Amniotic stem cell (primary cell): Measurements from ENCODE around the gene FECH.
"Not testable (repeated sequence)": the region's sequence is repeated elsewhere in the genome, so short reads cannot be mapped to it uniquely, and the experiment has no call there.

Experiments
- DNase-seq: peaks from one replicate; lab custom pipeline; 2025; lab: John Stamatoyannopoulos, UW

Gene FECH

DNA sequence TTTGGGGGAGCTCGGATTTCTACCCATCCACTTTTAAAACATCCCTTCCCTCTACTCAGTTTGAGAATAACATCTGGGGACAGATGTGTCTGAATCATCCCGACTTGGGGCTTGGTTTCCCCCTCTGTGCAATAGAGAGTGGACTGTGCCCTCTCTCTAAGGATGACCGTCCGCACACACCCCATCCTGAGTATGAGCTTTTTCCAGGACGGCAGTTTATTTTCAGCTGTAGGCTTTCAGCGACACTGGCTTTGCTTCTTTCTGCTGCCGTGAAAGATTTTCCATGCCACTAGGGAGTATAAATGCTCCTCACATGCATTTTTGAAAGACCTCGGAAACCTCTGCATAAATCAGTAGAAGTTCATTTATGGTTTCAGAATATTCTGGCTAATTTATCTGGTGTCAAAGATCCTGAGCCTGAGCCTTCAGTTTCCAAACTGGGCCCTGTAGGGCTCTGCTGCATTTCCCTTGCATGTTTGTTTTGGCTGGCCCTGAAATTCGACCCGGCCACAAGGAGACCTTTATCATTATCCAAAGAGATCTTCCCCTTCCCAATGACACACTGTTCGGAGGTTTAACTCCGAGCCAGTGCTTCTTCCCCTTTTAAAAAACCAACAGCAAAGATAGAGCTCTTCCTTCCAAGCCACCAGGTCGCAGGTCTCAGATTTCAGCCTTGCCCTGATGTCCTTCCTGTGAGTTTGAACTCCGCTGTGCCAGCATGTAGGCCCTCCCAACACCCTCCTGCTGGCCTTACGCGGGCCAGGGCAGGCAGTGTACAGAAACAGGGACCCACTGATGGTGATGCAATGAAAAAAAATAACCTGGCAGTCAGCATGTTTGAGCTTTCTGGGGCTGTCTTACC is 53.3 kb downstream of the FECH start:
- no peak for DNase-seq

DNA sequence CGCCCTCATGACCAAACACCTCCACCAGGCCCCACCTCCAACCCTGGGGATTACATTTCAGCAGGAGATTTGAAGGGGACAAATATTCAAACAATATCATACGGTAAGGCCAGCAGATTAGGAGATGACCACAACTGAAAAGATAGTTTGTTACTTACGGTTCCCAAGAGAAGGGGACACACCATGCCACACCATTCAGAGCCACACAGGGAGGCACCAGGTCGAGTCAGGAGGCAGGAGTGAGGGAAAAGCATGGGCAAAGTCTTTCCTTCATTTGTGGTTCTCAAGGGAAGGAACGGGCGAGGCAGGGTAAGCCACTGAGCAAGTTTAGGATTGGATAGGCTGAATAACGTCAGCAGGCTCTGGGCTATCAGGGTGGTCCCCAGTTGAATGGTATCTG is 57.4 kb downstream of the FECH start:
- no peak for DNase-seq

DNA sequence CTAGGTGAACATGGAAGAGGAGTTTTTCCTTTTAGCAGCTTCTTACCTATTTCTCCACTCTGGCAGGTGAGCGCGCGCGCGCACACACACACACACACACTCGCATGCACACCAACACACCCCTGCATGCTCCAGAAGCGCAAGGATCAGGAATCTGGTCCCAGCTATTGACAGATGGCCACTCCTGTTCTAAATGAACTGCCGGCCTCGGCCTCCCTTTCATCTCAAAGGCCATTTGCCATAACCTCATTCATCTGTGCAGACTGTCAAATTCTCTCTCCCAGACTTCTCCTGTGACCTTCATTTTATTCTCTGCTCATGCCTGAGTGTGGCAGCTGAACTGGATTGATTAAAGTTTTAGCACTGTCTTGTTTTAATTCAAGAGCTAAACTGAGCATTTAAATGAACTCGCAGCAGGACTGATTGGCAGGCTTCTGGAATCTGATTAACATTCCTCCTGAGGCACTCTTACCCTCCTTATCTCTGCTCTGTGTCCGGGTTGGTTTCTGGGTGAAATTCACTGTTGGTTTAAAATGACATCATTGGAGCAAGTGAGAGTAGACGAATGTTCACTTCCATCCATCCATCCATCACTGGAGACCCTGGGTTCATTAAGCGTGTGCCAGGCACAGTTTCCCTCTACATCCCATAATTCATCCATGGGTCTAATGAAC is 58.8 kb downstream of the FECH start:
- DNase-seq: no peak

DNA sequence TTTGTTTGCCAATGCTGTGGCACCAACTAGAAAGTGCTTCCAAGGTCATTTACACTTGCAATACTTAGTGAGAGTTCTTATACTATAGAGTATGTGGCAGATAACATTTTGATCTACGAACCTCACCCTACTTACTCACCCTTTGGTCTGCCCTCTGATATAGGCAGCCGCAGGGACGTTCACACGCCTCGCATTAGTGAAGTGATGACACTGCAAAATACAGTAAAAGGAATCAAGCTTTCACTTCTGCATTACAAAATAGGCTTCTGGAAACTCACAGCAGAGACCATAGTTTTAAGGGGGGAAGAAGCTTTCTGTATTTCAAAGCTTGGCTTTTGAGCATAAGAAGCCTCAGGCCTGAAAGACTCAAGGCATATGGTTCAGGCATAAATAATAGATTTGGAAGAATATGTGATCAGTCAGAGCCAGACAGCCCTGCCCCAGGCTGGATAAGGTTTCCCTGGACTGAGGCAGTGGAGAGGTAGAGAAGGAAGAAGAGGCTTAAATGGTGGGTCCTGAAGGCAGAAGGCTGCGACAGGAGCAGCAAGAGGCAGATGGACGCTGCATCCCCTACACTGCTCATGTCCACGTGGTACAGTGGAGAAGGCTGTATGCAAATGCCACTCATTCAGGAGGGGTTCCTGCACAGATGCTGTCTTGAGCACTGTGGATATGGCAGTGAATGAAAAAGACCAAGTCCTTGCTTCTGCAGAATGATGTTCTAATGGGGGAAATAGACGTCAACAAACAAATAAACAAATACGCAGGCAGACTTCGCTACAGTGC is 63.1 kb downstream of the FECH start:
- DNase-seq: no peak

DNA sequence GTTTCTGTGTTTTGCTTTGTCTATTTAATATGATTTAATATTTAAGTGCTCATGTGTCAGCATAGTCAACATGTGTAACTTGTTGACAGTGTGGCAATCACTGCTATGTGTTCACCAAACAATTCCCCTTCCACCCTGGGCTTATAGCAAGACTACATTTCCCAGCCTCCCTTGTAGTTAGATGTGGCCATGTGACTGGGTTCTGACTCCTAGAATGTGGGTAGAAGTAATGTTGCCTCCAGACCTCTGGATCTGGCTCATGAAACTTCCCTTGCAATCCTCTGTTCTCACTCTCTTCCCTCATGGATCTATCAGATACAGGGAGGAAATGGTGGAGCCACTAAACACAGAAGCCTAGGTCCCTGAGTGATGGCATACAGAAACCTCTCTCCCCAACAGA is 64.2 kb downstream of the FECH start:
- not testable (repeated sequence) for DNase-seq

DNA sequence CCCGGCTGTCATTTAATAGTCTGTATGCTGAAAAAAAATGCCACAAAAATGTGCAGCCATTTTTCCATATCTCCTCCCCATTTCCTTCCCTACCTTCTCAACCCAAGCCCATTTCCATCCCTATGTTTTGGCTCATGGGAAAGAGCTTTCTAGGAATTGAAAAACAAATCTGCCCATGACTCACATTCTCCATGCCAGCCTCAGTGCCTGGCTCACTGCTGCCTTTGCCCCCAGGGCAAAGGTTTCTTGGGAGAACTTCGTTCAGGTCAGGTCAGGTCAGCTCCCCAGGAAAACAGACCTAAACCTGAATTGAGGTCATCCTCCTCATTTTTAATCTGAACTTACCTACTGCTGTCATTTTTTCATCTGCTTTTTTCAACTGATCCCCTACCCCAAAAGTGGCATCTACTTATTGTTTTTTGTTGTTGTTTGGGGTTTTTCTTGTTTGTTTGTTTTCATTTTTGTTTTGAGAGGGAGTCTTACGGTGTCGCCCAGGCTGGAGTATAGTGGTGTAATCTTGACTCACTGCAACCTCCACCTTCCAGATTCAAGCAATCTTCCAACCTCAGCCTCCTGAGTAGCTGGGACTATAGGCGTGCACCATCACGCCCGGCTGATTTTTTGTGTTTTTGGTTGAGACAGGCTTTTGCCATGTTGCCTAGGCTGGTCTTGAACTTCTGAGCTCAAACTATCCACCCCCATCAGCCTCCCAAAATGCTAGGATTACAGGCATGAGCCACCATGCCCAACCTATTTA is 66.7 kb downstream of the FECH start:
- no peak for DNase-seq

DNA sequence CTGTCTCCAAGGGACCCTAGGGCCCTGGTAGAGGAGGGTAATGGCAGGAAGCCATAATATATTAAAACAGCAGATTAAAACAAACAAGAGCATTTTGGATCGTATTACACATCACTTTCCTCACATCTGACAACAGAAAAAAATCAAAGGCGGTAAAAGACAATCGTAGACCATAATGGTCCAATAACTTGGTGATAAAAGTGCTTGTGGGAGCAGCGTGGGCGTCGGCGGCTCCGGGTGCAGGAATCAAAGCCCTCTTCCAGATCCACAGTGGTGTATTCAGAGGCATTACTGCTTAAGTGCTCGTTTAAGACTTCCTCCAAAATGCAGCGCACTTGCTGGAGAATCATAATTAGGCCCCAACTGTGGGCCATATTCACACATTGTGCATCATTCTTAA is 68.0 kb downstream of the FECH start:
- no peak for DNase-seq

DNA sequence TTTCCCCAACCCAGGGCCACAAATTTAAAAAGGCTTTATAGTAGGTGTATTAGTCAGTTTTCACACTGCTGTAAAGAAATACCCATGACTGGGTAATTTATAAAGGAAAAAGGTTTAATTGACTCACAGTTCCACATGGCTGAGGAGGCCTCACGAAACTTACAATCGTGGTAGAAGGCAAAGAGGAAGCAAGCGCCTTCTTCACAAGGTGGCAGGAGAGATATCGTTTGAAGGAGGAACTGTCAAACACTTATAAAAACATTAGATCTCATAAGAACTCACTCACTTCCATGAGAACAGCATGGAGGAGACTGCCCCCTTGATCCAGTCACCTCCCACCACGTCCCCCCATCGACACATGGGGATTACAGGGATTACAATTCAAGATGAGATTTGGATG is 70.4 kb downstream of the FECH start:
- DNase-seq: no peak

DNA sequence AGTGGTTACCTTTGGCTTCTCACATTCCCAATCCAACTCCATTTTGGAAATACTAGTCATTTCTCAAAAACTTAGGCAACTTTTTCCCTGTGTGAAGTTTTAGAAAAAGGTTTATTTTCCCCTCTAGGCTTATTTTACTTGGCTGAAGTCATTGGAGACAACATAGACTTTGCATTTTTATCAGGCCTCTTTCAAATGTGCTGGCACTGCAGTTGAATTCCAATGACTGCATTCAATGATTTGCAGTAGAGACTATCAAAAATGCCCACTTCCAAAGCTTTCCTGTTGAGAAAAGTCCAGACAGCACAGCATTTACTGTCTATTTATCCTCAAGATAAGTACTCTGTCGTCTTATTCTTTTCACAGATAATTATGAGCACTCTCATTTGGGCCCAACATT is 81.3 kb downstream of the FECH start:
- DNase-seq: no peak

DNA sequence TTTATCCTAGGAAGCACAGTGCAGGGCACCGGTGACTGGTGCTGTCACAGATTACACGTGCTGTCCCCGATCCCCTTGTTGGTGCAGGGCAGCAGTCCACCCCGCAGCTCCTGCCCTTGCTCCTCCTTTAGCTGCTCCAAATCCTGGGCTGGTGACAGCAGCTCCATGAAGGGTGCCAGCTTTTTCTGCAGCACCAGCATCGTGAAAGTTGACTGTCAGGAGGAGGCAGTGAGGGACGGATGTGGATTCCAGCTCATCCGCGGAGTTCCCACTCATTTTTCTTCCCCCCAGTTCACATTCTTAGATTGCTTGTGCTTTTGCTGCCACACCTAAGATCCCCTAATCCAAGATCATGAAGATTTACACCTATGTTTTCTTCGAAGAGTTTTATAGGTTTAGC is 83.9 kb downstream of the FECH start:
- no peak for DNase-seq

DNA sequence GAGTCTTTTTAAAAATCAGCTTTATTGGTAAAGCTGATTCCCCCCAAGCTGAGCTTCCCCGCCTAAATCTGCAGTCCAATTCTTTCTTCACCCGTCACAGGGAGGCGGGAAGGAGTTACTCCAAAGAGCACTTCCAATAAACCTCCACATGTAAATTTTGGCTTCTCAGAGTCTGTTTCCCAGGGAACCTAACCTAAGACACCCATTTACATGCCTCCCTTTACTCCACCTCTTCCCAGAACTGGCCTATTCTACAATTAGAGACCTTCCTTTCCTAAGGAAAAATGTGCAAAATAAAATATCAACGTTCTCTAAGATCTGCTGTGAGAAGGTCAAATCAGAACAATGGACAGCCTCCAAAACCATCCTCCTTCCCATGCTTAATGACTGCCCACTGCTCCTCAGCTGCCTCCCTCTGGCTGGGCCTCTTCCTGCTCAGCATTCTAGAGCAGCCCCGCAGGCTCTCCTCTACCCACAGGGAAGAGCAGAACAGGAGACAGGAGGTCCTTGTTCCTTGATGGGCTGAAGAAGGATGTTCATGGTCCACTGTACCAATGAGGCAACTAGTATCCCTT is 87.7 kb downstream of the FECH start:
- DNase-seq: no peak
